ENCODE measurements around the gene GZF1.
"Not testable (repeated sequence)": the region's sequence is repeated elsewhere in the genome, so short reads cannot be mapped to it uniquely, and the experiment has no call there.

The GZF1 gene

DNA sequence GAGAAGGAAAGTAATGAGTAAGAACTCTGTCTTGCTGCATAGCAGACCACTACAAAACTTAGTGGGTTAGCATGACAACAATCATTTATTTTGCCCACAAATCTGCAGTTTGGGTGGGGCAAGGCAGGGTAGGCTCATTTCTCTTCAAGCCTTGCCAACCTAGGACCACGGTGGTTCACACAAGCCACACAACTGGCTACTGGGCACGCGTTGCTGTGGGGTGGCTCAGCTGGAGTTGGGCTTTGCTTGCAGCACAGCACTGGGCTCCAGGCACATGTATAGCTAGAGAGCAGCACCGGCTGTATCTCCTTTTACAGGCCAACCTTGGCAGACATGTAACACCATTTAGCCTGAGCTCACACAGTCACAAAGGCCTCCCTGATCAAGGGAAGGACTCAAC is 16.0 kb upstream of the GZF1 start:
- no peak for DNase-seq (ENCODE audit: low read depth in 2 of 2)

DNA sequence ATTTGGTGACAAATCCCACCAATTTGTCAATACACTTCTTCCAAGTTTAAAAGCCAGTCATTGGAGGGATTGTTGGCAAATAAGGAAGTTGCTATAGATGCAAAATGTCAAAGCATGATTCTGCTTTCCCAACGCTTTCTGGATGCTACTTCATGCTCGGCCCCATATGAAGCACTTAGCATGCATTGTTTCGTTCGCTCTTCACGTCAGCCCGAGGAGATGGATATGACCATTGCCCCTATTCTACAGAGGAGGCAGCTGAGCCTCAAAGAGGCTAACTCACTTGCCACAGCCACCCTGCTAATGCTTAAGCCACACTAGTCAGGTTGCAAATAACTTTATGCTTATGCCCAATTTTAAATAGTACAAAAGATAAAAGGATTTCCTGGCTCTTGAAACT is 14.2 kb upstream of the GZF1 start:
- no peak for DNase-seq (ENCODE audit: low read depth in 2 of 2)

DNA sequence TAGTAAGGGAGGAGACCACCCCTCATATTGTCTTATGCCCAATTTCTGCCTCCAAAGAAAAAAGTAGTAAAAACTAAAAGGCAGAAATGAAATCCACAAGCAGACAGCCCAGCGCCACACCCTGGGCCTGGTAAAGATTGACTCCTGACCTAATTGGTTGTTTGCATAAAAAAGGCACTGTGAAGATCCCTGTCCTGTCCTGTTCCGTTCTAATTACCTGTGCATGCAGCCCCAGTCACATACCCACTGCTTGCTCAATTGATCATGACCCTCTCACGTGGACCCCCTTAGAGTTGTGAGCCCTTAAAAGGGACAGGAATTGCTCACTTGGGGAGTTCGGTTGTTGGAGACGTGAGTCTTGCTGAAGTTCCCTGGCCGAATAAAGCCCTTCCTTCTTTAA is 13.5 kb upstream of the GZF1 start:
- DNase-seq (ENCODE audit: low read depth in 2 of 2): not testable (repeated sequence)

DNA sequence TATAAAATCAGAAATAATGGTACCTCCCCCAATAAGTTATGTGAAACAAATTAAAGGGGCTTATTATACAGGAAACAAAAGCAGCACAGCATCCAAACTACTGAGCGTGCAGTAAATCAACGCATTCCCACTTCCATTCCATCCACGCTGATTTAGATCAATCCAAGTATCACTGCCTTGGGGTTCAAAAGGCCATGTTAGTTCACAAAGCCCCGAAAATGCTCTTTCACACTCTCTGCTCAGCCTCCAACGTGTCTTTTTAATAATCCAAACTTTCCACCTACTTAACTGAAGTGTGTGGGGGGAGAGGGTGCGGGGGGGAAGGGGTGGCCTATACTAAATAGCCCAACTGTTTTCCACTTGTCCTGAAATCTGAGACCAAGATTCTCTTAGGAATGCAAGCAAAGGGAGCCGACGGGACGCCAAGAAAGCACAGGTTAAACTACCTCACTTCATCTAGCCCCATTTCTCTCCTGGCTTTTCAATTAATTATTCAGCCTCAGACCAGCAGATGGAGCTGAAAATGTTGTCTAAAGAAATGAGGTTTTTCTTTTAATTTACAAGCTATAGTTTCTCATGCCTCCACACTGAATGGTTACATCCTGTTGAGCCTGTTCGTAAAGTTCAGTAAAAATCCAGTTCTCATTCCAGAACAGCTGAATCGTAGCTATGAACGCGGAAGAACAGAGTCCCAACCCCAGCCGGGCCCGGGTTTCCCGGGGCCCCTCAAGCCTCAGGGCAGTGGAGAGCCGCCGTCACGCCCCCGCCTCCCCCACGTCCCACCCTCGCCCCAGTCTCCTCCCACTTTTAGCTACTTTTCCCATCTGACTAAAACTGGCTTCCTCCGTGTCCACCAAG is 12.4 kb upstream of the GZF1 start:
- DNase-seq (ENCODE audit: low read depth in 2 of 2): peak; percentile 56 to 61

DNA sequence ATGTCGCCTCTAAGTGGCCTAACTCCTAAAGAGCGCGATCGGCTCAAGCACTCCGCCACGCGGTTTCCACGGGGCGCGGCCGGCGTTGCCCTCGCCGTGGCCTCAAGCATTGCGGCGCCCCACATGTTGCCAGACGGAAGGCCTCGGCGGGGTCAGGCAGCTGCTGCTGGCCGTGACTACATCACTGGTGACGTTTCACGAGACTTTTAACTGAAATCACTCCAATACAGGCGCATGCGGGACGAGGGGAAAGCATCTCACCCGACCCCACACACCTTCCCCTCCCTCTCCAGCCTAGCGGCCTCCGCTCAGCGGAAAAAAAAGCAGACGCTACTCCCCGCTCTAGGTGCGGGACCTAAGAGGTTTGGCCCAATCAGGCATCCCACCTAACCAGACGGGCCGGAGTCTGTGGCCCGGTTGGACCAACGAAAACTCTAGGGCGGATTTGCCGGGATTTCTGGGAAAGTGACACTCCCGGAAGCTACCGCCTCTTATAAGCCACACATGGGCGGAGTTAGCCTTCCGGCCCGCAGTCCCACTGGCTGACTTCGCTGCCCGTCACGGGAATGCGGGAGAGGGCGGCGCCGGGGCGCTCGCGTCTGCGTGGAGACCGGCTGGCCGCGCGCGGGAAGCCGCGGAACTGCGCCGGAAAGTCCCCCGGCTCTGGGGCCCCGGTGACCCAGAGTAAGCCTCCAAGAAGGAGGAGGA is 11.6 kb upstream of the GZF1 start, which contains the start of gene NXT1:
Gene NXT1, plus strand, starts transcription at position 596 of the 708 bp plus-strand sequence. CDS start 3,251 bp downstream, outside the sequence.
- DNase-seq (ENCODE audit: low read depth in 2 of 2): peak; percentile 92 to 93

DNA sequence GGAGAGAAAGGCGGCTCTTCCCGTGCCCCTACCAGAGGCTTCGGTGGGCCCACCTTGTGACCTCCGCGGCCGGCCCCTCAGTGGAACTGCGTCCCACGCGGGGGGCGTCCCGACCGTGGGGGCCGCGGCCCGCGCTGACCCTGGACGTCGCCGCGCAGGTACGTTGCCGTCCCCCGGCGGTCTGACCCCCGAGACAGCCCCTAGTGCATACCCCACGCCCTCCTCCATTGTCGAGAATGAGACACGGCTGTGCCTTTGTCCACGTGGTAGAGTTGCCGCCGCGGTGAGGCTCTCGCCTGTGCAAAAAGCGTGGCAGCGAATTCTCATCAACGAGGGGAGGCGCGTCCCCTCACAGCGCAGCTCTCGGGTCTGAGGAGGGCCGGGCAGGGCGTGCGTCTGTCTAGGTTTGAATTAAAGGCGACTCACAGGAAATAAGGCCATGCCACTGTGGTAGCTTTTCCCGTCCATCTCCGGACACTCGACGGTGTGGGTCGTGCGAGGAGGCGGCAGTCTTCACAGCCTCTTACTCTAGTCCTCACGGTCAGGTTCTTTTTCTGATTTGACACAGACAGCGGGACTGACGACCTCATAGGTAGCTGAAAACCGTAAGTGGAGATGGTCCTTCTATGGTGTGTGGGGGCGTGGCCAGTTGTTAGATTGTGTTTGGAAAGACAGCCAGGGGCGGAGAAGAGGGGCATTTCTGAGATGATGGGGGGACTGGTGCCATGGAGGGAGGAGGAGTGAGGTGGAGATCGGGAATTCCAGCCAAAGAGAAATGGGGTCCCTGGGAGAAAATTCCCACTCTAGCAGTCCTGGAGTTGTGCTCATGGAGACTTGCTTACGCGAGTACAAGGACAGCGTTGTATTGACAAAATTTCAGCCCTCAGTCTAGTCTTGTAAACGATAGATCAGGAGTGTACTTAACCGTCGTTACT is 10.8 kb upstream of the GZF1 start:
- DNase-seq (ENCODE audit: low read depth in 2 of 2): peak; percentile 36

DNA sequence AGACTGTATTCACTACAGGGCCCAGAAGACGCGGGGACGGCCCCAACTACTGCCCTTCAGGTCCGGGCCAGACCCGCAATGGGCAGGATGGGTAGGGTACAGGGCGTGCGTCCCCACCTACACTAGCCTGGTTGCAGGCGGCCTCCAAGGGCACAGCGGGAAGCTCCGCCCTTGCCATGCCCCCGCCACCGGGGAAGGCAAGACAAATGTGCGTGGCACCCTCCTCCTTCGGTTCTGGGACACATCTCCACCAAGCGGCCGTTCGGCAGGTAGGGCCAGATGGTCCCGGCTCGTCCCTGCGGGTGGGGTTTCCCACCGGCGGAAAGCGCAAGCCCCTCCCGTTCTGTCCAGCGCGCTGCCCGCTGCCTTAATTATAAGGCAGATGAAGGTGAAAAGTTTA is 5.8 kb upstream of the GZF1 start:
- DNase-seq (ENCODE audit: low read depth in 2 of 2): no peak

DNA sequence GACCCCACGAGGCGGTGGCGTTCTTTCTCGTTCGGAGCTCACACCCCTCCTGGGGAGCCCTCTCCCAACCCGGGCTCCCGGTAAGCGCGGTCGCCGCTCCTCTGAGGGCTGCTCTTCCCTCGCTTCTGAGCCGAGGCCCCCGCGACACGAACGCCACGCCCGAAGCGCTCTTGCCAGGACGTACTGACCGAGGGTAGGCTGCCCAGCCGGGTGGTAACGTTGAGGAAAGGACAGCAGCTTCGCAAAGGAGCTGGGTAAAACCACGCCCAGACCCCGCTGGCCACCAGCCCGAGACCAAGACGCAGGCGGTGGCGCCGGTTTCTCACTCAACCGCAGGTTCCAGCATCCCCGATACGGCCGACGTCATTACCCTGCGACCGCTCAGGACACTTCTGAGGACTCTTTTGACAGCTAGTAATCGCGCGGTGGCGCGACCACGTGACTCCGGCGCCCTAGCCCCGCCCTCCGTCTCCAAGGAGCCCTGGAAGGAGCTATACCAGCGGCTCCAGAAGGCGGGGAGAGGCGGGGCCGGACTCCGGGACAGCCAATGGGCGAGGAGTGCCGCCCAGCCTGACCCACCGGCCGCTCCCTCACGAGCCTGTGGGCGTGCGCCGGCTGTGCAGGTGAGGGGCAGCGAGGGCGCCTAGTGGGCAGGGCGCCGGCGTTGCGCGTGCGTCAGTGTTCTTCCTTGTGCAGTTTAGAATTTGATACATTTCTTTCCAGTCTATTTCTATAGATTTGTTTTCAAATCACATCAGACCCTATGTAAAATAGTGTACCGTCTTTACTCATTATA is 4.0 kb upstream of the GZF1 start:
- DNase-seq (ENCODE audit: low read depth in 2 of 2): peak; percentile 99 to 100

DNA sequence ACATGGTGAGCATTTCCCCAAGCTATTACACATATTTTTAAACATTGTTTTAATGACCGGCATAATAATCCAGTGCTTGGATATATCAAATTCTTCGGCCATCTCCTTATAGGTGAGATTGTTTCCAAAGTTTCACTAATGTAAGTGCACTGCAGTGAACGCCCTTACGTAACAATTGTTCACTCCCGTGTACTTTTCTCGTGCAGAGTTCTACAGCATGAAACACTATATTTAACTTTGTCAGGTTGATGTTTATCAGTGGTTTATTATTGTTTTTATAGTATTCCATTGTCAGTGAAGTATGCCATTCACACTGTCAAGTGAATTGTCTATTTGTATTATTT is 3.4 kb upstream of the GZF1 start:
- no peak for DNase-seq (ENCODE audit: low read depth in 2 of 2)

DNA sequence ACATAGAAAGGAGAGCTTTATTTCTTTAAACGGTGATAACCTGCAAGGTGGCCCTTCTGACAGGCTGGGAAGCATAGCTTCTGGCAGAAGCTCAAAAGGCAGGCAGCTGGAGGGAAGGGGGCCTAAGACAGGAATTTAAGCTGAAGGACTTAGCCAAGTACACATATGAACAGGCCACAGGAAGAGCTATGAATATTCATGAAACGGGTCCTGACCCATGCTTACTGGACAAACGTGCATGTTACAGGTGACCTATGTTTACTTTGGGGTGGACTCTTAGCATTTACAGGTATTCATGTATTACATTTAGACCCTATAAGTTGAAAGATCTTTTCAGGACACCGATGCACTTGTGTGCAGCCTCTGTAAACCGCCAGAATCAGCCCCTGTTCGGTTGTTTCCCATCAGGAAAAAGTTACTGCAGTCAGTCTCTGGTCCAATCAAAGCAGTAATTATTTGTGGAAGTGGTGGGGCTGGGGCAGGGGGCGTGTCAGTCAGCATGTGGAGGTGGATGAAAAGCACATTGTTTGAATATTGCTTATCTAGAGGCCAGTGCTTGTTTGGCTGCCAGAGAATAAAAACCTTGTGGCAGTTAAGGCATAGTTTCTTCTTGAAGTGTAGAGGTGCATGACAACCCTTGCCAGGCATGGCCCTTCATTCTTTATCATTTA is 2.9 kb upstream of the GZF1 start:
- DNase-seq (ENCODE audit: low read depth in 2 of 2): no peak

DNA sequence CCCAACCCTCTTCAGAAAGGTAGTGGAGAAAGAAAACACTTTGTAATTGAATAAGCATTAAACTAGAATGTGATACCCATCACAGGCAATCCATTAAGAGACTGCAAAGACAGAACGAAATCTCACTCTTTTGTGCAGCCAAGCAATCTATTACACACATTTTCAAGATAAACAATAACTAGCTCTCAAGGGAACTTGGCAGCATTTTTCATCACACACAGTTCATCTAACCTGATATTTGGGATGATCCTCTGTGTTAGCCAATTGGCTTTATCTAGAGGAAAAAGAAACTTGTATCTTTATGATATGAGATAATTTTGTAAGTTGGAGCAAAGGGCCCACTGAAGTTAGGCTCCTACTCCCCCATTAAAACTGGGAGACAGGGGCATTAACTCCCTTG is 1.5 kb upstream of the GZF1 start:
- DNase-seq (ENCODE audit: low read depth in 2 of 2): no peak

DNA sequence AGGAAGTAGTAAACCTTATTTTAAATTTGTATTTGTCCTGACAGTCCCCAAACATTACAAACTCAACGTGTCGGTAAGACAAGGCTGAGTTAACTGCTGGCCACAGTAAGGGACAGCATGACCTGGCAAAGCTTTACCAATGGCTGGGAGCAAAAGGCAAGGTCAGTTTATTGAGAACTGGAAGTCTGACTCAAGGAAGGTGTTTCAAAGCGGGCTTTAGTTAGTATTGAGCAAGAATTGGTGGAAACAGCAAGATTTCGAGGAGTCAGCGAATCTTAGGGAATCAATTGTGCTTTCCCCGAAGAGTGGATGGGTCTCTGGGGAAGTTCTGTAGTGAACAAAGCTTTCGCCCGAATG is 885 bp upstream of the GZF1 start:
- DNase-seq (ENCODE audit: low read depth in 2 of 2): no peak

DNA sequence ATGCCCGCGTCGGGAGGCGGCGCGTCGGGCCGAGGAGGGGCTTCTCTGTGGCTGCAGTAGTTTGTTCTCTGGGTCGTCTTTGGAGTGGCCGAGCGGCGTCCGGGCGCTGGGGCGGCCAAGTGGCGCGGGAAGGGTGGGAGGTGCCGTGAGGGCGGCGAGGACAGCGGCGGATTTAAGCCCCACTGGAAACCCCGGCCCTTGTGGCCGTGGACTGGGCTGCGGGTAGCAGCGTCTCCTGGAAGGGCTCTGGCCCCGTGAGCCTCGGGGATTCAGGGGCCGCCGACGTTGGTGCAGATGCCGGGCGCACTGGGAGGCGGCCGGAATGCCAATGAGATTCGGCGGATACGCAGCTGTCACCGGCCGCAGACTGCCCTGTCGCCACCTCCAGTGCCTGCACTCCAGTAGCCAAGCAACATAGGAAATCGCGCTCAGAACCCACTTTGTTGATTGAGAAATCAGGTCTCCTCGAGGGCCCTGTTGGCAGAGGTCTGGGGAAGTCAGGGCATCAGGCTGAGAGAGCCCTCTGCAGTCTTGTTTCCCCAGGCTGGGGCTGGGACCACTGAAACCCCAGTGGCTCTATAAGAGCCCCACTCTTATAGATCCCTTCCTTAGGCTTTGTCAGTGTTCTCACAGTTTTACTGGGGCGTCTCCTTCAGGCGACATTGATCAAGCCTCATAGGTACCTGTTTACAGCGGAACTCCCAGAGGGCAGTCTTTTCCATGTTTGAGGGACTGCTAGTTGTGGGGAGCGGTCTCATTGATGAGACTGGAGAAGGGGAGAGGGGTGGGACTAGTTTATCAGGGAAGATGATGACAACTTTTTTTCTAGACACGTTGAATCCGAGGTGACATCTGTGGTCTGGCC is 642 bp downstream of the GZF1 start:
- DNase-seq (ENCODE audit: low read depth in 2 of 2): no peak

DNA sequence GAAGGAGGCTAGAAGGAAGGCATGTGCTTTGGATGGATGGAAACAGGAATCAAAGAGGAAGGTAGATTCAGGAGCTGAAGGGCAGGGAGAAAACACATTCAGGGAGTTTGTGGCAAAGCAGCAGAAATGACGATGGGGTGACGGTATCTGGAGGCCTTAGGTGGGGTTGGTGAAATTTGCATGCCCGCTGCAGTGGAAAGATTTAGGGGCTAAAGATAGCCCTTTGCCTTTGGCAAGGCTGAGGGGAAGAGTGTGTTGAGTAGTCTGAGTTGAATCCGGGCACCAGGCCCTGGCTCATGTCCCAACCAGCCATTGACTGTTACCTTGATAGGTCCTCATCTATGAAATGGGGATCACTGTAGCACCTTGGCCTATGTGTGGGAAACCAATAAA is 1.3 kb downstream of the GZF1 start:
- DNase-seq (ENCODE audit: low read depth in 2 of 2): no peak

DNA sequence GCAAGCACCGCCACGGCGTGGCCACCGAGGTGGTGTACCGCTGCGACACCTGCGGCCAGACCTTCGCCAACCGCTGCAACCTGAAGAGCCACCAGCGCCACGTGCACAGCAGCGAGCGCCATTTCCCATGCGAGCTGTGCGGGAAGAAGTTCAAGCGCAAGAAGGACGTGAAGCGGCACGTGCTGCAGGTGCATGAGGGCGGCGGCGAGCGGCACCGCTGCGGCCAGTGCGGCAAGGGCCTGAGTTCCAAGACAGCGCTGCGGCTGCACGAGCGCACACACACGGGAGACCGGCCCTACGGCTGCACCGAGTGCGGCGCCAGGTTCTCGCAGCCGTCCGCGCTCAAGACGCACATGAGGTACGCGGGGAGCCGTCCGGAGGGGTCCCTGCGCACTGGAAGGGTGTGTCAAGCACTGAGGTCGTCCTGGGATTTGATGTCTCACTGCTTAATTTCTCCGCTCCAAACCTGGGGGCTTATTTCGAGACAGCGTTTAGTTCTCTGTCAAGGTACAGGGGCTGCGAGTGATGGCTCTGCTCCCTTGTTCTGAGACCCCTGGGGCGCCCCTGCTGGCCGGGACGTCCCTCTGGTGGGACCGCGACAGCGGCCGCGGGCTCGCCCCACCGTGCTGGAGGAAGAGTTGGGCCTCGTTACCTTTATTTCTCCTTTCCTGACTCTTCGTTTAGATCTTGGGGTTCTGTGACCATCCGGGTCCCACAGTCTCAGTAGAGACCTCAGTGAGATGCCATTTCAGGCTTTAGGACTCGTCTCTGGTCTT is 3.6 kb downstream of the GZF1 start:
- DNase-seq (ENCODE audit: low read depth in 2 of 2): no peak

DNA sequence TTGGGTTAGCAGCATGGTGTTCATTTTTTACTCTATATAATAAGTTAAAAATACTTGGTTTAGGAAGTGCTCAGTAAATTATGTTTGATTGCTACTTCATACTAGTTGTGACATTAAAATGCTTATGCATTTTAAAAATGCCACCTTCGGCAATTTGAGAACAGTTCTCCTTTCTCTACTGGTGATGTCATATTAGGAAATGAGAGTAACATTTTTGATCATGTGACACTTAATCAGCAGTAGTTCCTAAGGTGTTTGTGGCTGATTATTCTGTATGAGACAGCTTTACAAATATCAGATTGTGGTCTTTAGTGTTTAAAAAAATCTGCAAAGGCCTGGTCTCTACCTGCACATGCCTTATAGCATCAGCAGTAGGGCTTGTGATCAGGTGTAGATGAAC is 4.4 kb downstream of the GZF1 start:
- DNase-seq (ENCODE audit: low read depth in 2 of 2): no peak

DNA sequence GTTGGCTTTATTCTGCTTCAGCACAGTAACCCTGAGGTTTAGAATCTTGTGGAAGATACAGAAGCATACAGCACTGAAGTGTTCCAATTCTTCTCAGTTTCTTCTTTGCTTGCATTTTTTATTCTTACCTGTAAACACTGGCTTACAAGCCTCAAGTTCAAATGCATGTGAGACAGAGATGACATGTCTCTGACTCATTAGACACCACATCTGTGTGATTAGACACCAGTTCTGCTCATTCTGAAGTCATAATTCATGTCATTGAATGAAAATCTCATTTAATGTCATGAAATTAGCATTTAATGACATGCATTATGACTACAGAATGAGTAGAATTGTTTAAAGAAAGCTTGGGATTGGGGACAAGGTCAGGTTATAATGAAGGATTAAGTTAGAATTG is 5.8 kb downstream of the GZF1 start:
- no peak for DNase-seq (ENCODE audit: low read depth in 2 of 2)

DNA sequence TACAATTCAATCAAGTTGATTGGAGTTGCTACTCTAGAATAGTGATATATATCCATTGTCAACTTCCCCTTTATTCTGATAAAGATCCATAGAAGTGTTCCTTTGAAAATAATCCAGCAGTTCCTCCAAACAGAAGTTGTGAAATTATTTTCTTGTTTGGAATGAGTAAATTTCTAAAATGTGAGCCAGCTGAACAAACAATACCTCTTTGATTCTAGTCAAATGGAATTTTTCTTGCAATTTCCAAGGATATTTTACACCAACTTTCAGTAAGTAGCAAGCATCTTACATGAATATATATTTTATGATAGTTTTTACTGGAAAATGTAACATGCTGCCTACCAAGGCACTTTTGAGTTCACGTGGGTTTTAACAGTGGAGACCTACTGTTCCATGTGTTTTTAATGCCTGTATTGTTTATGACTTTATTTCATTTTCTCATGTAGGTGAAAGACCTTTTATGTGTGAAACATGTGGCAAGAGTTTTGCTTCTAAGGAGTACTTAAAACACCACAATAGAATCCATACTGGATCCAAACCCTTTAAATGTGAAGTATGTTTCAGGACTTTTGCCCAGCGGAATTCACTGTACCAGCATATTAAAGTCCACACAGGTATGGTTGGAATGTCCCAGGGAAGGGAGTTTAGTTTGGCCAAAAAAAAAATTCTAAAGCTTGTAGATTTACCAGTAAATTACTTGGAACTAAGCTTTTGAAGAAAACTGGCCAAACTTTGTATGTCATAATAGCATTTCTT is 6.5 kb downstream of the GZF1 start:
- no peak for DNase-seq (ENCODE audit: low read depth in 2 of 2)
